ENCODE results near the gene SPATS1.
A peak's percentile ranks its signal among the peaks of the same experiment; 100 is the strongest.
"Not testable (repeated sequence)": the region's sequence is repeated elsewhere in the genome, so short reads cannot be mapped to it uniquely, and the experiment has no call there.

The SPATS1 gene

GRCh38 chr6:44311767-44312166 lies 30.7 kb upstream of the SPATS1 start:
- no peak for DNase-seq (ENCODE audit: low spot score)
- TF ChIP-seq CTCF (IDR thresholded peaks at IDR 0.05; ENCODE audit: extremely low read depth, missing control alignments) = no peak

GRCh38 chr6:44312901-44313788 lies 29.3 kb upstream of the SPATS1 start, which contains the start of gene AARS2:
Gene AARS2, minus strand, starts transcription at chr6:44313347. Its CDS starts 24 bp downstream, at chr6:44313323.
- peak; percentile 96 for TF ChIP-seq CTCF (IDR thresholded peaks at IDR 0.05; ENCODE audit: extremely low read depth, missing control alignments)
- peak; percentile 88 for DNase-seq (ENCODE audit: low spot score)

GRCh38 chr6:44314657-44315056 lies 27.8 kb upstream of the SPATS1 start:
- DNase-seq (ENCODE audit: low spot score) = not testable (repeated sequence)

- no peak for TF ChIP-seq CTCF (IDR thresholded peaks at IDR 0.05; ENCODE audit: extremely low read depth, missing control alignments)
- no peak for DNase-seq (ENCODE audit: low spot score)
These were observed 26.9 kb upstream of the SPATS1 start for GRCh38 chr6:44315516-44315915.

DNA sequence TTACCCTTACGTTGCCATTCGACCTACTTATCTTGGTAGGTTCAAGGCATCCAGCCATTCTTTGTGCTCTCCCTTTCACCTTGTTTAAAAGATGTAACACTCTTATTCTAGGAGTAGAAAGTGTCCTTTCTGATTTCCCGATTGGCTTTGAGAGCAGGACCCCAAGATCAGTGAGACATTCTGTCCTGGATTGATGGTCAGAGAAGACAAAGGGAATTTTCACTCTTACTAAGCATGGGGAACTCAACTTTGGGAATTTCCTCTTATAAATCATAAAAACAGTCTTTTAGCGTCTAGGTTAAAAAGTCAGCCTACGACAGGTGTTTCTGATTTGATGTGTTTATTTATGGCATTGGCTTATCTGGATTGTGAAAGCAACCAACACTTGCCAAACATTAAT lies 26.5 kb upstream of the SPATS1 start:
- TF ChIP-seq CTCF (IDR thresholded peaks at IDR 0.05; ENCODE audit: extremely low read depth, missing control alignments) = no peak
- no peak for DNase-seq (ENCODE audit: low spot score)

DNA sequence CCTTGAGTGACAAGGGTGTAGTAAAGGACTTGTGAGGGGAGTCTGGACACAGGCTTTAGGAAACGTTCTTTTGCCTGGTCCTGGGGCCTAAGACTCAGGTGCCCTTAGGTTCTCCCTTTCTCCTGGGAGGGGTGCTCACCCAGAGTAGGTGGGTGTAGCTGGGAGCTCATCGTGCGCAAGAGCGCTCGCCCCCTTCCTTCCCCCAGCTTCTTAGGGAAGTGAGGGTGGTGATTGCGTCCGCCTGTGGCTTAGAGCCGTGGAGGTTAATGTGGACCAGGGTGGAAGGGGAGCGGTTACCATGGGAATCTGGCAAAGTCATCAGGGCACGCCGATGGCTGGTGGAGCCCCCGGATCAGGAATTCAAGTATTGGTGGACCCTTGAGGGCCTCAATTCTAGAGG lies 26.0 kb upstream of the SPATS1 start:
- no peak for DNase-seq (ENCODE audit: low spot score)
- TF ChIP-seq CTCF (IDR thresholded peaks at IDR 0.05; ENCODE audit: extremely low read depth, missing control alignments) = no peak

- DNase-seq (ENCODE audit: low spot score) = not testable (repeated sequence)
These were observed 25.3 kb upstream of the SPATS1 start for GRCh38 chr6:44317136-44317631.

GRCh38 chr6:44321210-44321609 lies 21.2 kb upstream of the SPATS1 start:
- DNase-seq (ENCODE audit: low spot score) = no peak
- TF ChIP-seq CTCF (IDR thresholded peaks at IDR 0.05; ENCODE audit: extremely low read depth, missing control alignments) = no peak
